Measurements from ENCODE around the gene KCNIP2. TPM values are rescaled to one million over a fixed set of nuclear protein-coding genes. Genes with fewer than 3 reads are reported as not detected.

The KCNIP2 gene
- total and polyA plus RNA-seq, 4 donors = 0.18 to 2.0 (median 0.72) TPM

GRCh38 chr10:101785801-101786200 lies 57.8 kb downstream of the KCNIP2 start:
- H3K27me3 ChIP-seq (ENCODE audit: control insufficient read depth in 4 of 4, insufficient read depth in 4 of 4, low read length in 3 of 4) = no peaks in the 10 kb centered on the region
- no peaks in the 10 kb centered on the region for H3K9me3 ChIP-seq (ENCODE audit: control insufficient read depth in 4 of 4, low read length in 3 of 4)
- H3K9ac ChIP-seq (ENCODE audit: low read depth in 1 of 2, low read length in 2 of 2) = no peak overlapping the region
- H3K36me3 ChIP-seq (ENCODE audit: control insufficient read depth in 4 of 4, insufficient read depth in 3 of 4, low read depth in 1 of 4, low read length in 3 of 4) = peaks cover 1 to 46% (median 39%) of the 10 kb centered on the region in 4 donors
- H3K4me1 ChIP-seq (ENCODE audit: control insufficient read depth in 4 of 4, insufficient read depth in 4 of 4, low read length in 3 of 4) = peaks cover 2 to 24% (median 11%) of the 10 kb centered on the region in 4 donors
- TF ChIP-seq FOXA2 (IDR thresholded peaks at IDR 0.05) (no peak), ATF3 (IDR thresholded peaks at IDR 0.05) (no peak), GABPA (IDR thresholded peaks at IDR 0.05 in 1 of 2, conservative IDR thresholded peaks at IDR 0.05 in 1 of 2) (no peak), SP1 (IDR thresholded peaks at IDR 0.05) (no peak), JUND (IDR thresholded peaks at IDR 0.05) (no peak), HNF4A (conservative IDR thresholded peaks at IDR 0.05) (no peak), HNF4G (IDR thresholded peaks at IDR 0.05) (no peak), EGR1 (IDR thresholded peaks at IDR 0.05; ENCODE audit: low read depth in 2 of 2) (no peak), YY1 (IDR thresholded peaks at IDR 0.05) (no peak), REST (IDR thresholded peaks at IDR 0.05) (no peak), FOXA1 (IDR thresholded peaks at IDR 0.05) (no peak)
- TF ChIP-seq, protein P1, sequence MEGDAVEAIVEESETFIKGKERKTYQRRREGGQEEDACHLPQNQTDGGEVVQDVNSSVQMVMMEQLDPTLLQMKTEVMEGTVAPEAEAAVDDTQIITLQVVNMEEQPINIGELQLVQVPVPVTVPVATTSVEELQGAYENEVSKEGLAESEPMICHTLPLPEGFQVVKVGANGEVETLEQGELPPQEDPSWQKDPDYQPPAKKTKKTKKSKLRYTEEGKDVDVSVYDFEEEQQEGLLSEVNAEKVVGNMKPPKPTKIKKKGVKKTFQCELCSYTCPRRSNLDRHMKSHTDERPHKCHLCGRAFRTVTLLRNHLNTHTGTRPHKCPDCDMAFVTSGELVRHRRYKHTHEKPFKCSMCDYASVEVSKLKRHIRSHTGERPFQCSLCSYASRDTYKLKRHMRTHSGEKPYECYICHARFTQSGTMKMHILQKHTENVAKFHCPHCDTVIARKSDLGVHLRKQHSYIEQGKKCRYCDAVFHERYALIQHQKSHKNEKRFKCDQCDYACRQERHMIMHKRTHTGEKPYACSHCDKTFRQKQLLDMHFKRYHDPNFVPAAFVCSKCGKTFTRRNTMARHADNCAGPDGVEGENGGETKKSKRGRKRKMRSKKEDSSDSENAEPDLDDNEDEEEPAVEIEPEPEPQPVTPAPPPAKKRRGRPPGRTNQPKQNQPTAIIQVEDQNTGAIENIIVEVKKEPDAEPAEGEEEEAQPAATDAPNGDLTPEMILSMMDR (IDR thresholded peaks at IDR 0.05; ENCODE audit: low read depth, low read length, missing input control) = no peak
- TF ChIP-seq, protein P2, sequence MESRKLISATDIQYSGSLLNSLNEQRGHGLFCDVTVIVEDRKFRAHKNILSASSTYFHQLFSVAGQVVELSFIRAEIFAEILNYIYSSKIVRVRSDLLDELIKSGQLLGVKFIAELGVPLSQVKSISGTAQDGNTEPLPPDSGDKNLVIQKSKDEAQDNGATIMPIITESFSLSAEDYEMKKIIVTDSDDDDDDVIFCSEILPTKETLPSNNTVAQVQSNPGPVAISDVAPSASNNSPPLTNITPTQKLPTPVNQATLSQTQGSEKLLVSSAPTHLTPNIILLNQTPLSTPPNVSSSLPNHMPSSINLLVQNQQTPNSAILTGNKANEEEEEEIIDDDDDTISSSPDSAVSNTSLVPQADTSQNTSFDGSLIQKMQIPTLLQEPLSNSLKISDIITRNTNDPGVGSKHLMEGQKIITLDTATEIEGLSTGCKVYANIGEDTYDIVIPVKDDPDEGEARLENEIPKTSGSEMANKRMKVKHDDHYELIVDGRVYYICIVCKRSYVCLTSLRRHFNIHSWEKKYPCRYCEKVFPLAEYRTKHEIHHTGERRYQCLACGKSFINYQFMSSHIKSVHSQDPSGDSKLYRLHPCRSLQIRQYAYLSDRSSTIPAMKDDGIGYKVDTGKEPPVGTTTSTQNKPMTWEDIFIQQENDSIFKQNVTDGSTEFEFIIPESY (IDR thresholded peaks at IDR 0.05) = no peak
- WGBS = 92% methylated on average over 2 of the region's 2 CpGs
- no peak overlapping the region for H3K4me3 ChIP-seq (ENCODE audit: low read depth in 1 of 3, low read length in 3 of 3)
- H3K27ac ChIP-seq (ENCODE audit: low read depth in 1 of 2, low read length in 2 of 2) = no peak overlapping the region
- DNase-seq (ENCODE audit: low spot score) = no peak

- H3K9me3 ChIP-seq (ENCODE audit: control insufficient read depth in 4 of 4, low read length in 3 of 4) = no peaks in the 10 kb centered on the region
- WGBS = 91% methylated on average over 2 of the region's 2 CpGs
- H3K4me1 ChIP-seq (ENCODE audit: control insufficient read depth in 4 of 4, insufficient read depth in 4 of 4, low read length in 3 of 4) = peaks cover 4 to 33% (median 20%) of the 10 kb centered on the region in 4 donors
- peaks cover 0 to 37% (median 32%) of the 10 kb centered on the region in 4 donors for H3K36me3 ChIP-seq (ENCODE audit: control insufficient read depth in 4 of 4, insufficient read depth in 3 of 4, low read depth in 1 of 4, low read length in 3 of 4)
- no peak overlapping the region for H3K4me3 ChIP-seq (ENCODE audit: low read depth in 1 of 3, low read length in 3 of 3)
- TF ChIP-seq HNF4G (IDR thresholded peaks at IDR 0.05) (no peak), HNF4A (conservative IDR thresholded peaks at IDR 0.05) (no peak), MAX (IDR thresholded peaks at IDR 0.05) (no peak), NR2F2 (IDR thresholded peaks at IDR 0.05) (no peak), YY1 (IDR thresholded peaks at IDR 0.05) (no peak)
- TF ChIP-seq, protein P1 (IDR thresholded peaks at IDR 0.05; ENCODE audit: low read depth, low read length, missing input control) = no peak
- H3K27ac ChIP-seq (ENCODE audit: low read depth in 1 of 2, low read length in 2 of 2) = no peak overlapping the region
- no peak overlapping the region for H3K9ac ChIP-seq (ENCODE audit: low read depth in 1 of 2, low read length in 2 of 2)
- H3K27me3 ChIP-seq (ENCODE audit: control insufficient read depth in 4 of 4, insufficient read depth in 4 of 4, low read length in 3 of 4) = no peaks in the 10 kb centered on the region
- no peak for DNase-seq (ENCODE audit: low spot score)
These were observed 59.0 kb downstream of the KCNIP2 start for GRCh38 chr10:101784558-101784957.

All from liver (tissue), 9 donors.